Fibroblast of the conjunctiva (primary cell): ENCODE measurements around the gene MYPN.
A peak's percentile ranks its signal among the peaks of the same experiment; 100 is the strongest.
"Not testable (repeated sequence)": the region's sequence is repeated elsewhere in the genome, so short reads cannot be mapped to it uniquely, and the experiment has no call there.

Experiments
- DNase-seq: peaks from one replicate; pipeline ENCODE4 v3.0.0-alpha.2; 2010; ENCODE audit warnings: low read depth

The MYPN gene

GRCh38 chr10:68109331-68109730 lies at the start of gene MYPN:
Gene MYPN, plus strand, starts transcription at chr10:68109488. Its CDS starts 11,951 bp downstream, at chr10:68121439.
- no peak for DNase-seq

GRCh38 chr10:68067029-68067428 lies 42.3 kb upstream of the MYPN start:
- no peak for DNase-seq

GRCh38 chr10:68067508-68067907 lies 41.8 kb upstream of the MYPN start:
- DNase-seq = no peak

GRCh38 chr10:68073631-68074030 lies 35.7 kb upstream of the MYPN start:
- DNase-seq = no peak

- no peak for DNase-seq
These were observed 35.1 kb upstream of the MYPN start for GRCh38 chr10:68074031-68074774.

GRCh38 chr10:68074775-68075549 lies 34.3 kb upstream of the MYPN start, which contains the start of gene HERC4:
Gene HERC4, minus strand, starts transcription at chr10:68075283. Its CDS starts 2,175 bp downstream, at chr10:68073108.
- DNase-seq = peak; percentile 91

GRCh38 chr10:68075550-68076004 lies 33.7 kb upstream of the MYPN start:
- DNase-seq = no peak

GRCh38 chr10:68076081-68076480 lies 33.2 kb upstream of the MYPN start:
- not testable (repeated sequence) for DNase-seq

GRCh38 chr10:68077026-68077425 lies 32.3 kb upstream of the MYPN start:
- DNase-seq = no peak

- DNase-seq = no peak
These were observed 29.9 kb upstream of the MYPN start for GRCh38 chr10:68079434-68079833.

- no peak for DNase-seq
These were observed 28.3 kb upstream of the MYPN start for GRCh38 chr10:68080853-68081431.

- no peak for DNase-seq
These were observed 27.4 kb upstream of the MYPN start for GRCh38 chr10:68081916-68082315.

- peak; percentile 41 for DNase-seq
These were observed 26.4 kb upstream of the MYPN start for GRCh38 chr10:68082872-68083271.

GRCh38 chr10:68083953-68084352 lies 25.3 kb upstream of the MYPN start:
- no peak for DNase-seq

- DNase-seq = no peak
These were observed 24.8 kb upstream of the MYPN start for GRCh38 chr10:68084469-68084868.

- no peak for DNase-seq
These were observed 23.3 kb upstream of the MYPN start for GRCh38 chr10:68086011-68086410.

- DNase-seq = no peak
These were observed 22.2 kb upstream of the MYPN start for GRCh38 chr10:68086910-68087684.

- DNase-seq = no peak
These were observed 21.4 kb upstream of the MYPN start for GRCh38 chr10:68087685-68088401.

GRCh38 chr10:68088740-68089139 lies 20.5 kb upstream of the MYPN start:
- no peak for DNase-seq

GRCh38 chr10:68090586-68090985 lies 18.7 kb upstream of the MYPN start:
- DNase-seq = no peak

GRCh38 chr10:68092512-68092911 lies 16.8 kb upstream of the MYPN start:
- DNase-seq = no peak
